Measurements from ENCODE around the gene KIF24. TPM values are rescaled to one million over a fixed set of nuclear protein-coding genes. Genes with fewer than 3 reads are reported as not detected.
"Not testable (repeated sequence)": the region's sequence is repeated elsewhere in the genome, so short reads cannot be mapped to it uniquely, and the experiment has no call there.

KIF24 gene
- total RNA-seq, 4 donors from 2014 or later, result 0.13 to 0.68 (median 0.50) TPM

DNA sequence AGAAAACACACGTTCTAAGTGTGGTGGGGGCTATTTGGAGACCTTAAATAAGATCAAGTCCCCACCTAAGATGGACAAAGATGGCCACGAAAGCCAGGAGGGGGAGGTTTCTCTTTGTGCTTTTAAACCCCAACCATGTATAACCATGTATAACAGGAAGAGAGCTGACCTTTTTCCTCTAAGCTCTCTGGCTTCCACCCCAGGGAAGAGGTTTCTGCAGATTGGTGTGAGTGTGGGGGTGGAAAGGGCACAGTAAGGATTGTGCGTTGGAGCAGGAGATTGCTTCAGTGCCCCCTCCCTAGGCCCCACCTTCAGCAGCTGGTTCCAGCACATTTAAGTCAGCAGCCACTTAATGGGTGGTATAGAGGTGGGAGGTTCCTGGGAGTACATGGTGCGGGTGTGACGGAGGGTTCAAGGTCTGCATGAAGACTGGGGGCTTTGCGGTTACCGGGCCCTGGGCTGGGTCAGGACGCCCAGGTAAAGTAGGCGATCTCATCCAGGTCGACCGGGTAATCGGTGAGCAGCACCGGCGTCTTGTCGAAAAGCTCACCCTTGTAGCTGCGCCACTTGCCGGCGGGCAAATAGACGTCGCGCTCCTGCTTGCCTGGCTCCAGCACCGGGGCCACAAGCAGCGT is 41.4 kb upstream of the KIF24 start:
- H3K36me3 ChIP-seq, result peaks cover 0 to 27% of the 10 kb centered on the region in 2 donors
- in situ Hi-C loops (cut with MboI; ENCODE audit: low sequenced_read_pairs in 4 of 4) (no loop called here), intact Hi-C loops (cut with DNase I; ENCODE audit: low total_unique reads) (no loop called here)
- H3K27ac ChIP-seq, result peak overlapping the region; percentile 30 to 92 (median 56)
- no peaks in the 10 kb centered on the region for H3K27me3 ChIP-seq
- DNase-seq (no peak), ATAC-seq (no peak)
- no peak for TF ChIP-seq CTCF (IDR thresholded peaks at IDR 0.05 in 4 of 5, conservative IDR thresholded peaks at IDR 0.05 in 1 of 5)
- TF ChIP-seq POLR2A (IDR thresholded peaks at IDR 0.05), result no peak
- peak overlapping the region in 3 of 4 donors; percentile 19 to 33 (median 23) for H3K4me3 ChIP-seq
- H3K9me3 ChIP-seq, result no peaks in the 10 kb centered on the region
- peaks cover 28 to 46% of the 10 kb centered on the region in 2 donors for H3K4me1 ChIP-seq

- ATAC-seq, result peak in 1 of 2 donors; percentile 24
- in situ Hi-C loops (cut with MboI; ENCODE audit: low sequenced_read_pairs in 4 of 4), result no loop called here
- Histone ChIP-seq H3K9me3 (no peaks in the 10 kb centered on the region), H3K4me3 (no peak overlapping the region), H3K27me3 (no peaks in the 10 kb centered on the region), H3K4me1 (peaks cover 30 to 46% of the 10 kb centered on the region in 2 donors), H3K27ac (peak overlapping the region; percentile 30 to 92 (median 56)), H3K36me3 (peaks cover 0 to 27% of the 10 kb centered on the region in 2 donors)
- intact Hi-C loops (cut with DNase I; ENCODE audit: low total_unique reads), result no loop called here
- no peak for DNase-seq
- TF ChIP-seq CTCF (IDR thresholded peaks at IDR 0.05 in 4 of 5, conservative IDR thresholded peaks at IDR 0.05 in 1 of 5) (no peak), POLR2A (IDR thresholded peaks at IDR 0.05) (no peak)
Measured at GRCh38 chr9:34369636-34370035, 40.6 kb upstream of the KIF24 start.

DNA sequence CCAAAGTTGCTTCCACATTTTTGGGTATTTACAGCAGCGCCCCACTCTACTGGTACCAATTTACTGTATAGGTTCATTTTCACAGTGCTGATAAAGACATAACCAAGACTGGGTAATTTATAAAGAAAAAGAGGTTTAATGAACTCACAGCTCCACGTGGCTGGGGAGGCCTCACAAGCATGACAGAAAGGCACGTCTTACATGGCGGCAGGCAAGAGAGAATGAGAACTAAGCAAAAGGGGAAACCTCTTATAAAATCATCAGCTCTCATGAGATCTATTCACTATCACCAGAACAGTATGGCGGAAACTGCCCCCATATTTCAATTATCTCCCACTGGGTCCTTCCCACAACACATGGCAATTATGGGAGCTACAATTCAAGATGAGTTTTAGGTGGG is 39.7 kb upstream of the KIF24 start:
- H3K4me1 ChIP-seq, result peaks cover 34 to 47% of the 10 kb centered on the region in 2 donors
- intact Hi-C loops (cut with DNase I; ENCODE audit: low total_unique reads); in situ Hi-C loops (cut with MboI; ENCODE audit: low sequenced_read_pairs in 4 of 4); H3K9me3 ChIP-seq; H3K27me3 ChIP-seq; H3K4me3 ChIP-seq; ATAC-seq; DNase-seq: not testable (repeated sequence)
- peak overlapping the region in 2 of 4 donors; percentile 15 to 92 for H3K27ac ChIP-seq
- H3K36me3 ChIP-seq, result peaks cover 0 to 27% of the 10 kb centered on the region in 2 donors

DNA sequence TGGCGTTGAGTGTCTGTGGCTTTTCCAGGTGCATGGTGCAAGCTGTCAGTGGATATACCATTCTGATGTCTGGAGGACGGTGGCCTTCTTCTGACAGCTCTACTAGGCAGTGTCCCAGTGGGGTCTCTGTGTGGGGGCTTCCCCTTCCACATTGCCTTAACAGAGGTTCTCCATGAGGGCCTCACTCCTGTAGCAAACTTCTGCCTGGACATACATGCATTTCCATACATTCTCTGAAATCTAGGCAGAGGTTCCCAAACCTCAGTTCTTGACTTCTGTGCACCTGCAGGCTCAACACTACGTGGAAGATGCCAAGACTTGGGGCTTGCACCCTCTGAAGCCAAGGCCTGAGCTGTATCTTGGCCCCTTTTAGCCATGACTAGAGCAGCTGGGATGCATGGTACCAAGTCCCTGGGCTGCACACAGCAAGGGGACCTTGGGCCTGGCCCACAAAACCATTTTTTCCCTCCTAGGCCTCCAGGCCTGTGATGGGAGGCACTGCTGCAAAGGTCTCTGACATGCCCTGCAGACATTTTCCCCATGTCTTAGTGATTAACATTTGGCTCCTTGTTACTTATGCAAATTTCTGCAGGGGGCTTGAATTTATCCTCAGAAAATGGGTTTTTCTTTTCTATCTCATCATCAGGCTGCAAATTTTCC is 38.8 kb upstream of the KIF24 start:
- H3K27me3 ChIP-seq; intact Hi-C loops (cut with DNase I; ENCODE audit: low total_unique reads); in situ Hi-C loops (cut with MboI; ENCODE audit: low sequenced_read_pairs in 4 of 4); H3K27ac ChIP-seq; H3K9me3 ChIP-seq; H3K4me3 ChIP-seq; ATAC-seq; DNase-seq: not testable (repeated sequence)
- H3K4me1 ChIP-seq, result peaks cover 41 to 49% of the 10 kb centered on the region in 2 donors
- H3K36me3 ChIP-seq, result peaks cover 0 to 27% of the 10 kb centered on the region in 2 donors

DNA sequence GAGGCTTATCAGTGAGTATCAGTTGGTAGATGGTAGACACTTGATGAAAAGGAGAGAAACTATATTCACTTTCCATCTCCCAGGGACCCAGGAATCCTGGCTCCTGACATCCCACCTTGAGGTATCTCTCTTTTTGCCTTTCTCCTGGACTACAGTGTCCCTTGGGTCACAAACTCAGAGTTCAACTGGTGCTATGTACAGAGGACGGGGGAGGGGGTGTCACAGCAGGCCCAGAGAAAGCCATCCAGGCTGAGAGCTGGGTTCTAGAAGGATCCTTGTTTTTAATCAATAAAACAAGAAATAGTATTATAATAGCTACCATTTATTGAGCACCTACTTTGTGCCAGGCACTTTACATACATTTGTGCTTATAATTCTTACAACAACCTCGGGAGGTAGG is 37.3 kb upstream of the KIF24 start:
- no peak overlapping the region for H3K27ac ChIP-seq
- intact Hi-C loops (cut with DNase I; ENCODE audit: low total_unique reads), result no loop called here
- DNase-seq (no peak), ATAC-seq (no peak)
- TF ChIP-seq CTCF (IDR thresholded peaks at IDR 0.05 in 4 of 5, conservative IDR thresholded peaks at IDR 0.05 in 1 of 5) (no peak), POLR2A (IDR thresholded peaks at IDR 0.05) (no peak)
- no peak overlapping the region for H3K4me3 ChIP-seq
- in situ Hi-C loops (cut with MboI; ENCODE audit: low sequenced_read_pairs in 4 of 4), result no loop called here
- peaks cover 0 to 16% of the 10 kb centered on the region in 2 donors for H3K36me3 ChIP-seq
- H3K9me3 ChIP-seq, result no peaks in the 10 kb centered on the region
- H3K4me1 ChIP-seq, result peaks cover 41 to 49% of the 10 kb centered on the region in 2 donors
- H3K27me3 ChIP-seq, result no peaks in the 10 kb centered on the region
